ENCODE results near the gene FAM78A.
"Not testable (repeated sequence)": the region's sequence is repeated elsewhere in the genome, so short reads cannot be mapped to it uniquely, and the experiment has no call there.

Gene FAM78A

GRCh38 chr9:131214876-131215275 lies 61.4 kb downstream of the FAM78A start:
- DNase-seq: no peak

DNA sequence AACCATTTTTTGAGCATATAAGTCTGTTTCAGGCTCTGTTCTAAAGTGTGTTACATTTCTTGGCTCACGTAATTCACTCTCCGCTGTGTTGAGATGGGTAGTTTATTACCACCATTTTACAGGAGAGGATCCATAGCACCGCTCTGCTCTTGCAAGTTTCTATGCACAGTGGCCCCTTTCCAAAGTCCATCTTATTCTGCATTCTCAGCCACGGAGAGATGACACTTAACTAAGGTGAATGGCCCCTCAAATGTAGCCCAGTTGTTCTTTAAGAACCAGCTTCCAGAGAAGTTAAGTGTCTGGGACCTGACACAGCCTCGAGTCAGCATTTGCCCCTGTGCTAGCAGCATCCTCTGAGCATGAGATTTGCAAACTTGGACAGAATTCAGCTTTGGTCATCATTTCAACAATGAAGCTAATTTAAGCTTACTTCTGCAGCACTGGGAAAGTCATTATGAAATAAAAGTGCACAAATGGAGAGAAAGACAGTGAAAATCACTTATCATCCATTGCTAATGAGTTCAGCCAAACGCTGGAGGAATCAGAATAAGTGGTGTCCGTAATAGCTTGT lies 61.9 kb downstream of the FAM78A start:
- DNase-seq: peak in 1 of 56 donors; percentile 20

GRCh38 chr9:131211920-131212319 lies 64.4 kb downstream of the FAM78A start:
- not testable (repeated sequence) for DNase-seq
